ENCODE results near the gene SEC61A1.

SEC61A1 gene

GRCh38 chr3:128074851-128075521 lies 22.7 kb downstream of the SEC61A1 start:
- H3K27ac ChIP-seq, result no peak overlapping the region
- TF ChIP-seq ZFX (IDR thresholded peaks at IDR 0.05), result no peak
- TF ChIP-seq CTCF (conservative IDR thresholded peaks at IDR 0.05), result no peak

GRCh38 chr3:128075522-128076482 lies 23.6 kb downstream of the SEC61A1 start:
- H3K27ac ChIP-seq, result no peak overlapping the region
- TF ChIP-seq CTCF (conservative IDR thresholded peaks at IDR 0.05), result no peak

GRCh38 chr3:128076483-128077201 lies 24.4 kb downstream of the SEC61A1 start:
- no peak overlapping the region for H3K27ac ChIP-seq
- no peak for TF ChIP-seq ZFX (IDR thresholded peaks at IDR 0.05)
- TF ChIP-seq CTCF (conservative IDR thresholded peaks at IDR 0.05), result no peak

- TF ChIP-seq ZFX (IDR thresholded peaks at IDR 0.05) (no peak), CTCF (conservative IDR thresholded peaks at IDR 0.05) (no peak)
- H3K27ac ChIP-seq, result no peak overlapping the region
Measured at GRCh38 chr3:128077202-128077624, 25.0 kb downstream of the SEC61A1 start.

- TF ChIP-seq ZFX (IDR thresholded peaks at IDR 0.05) (no peak), CTCF (conservative IDR thresholded peaks at IDR 0.05) (no peak)
- H3K27ac ChIP-seq, result 0 out of 2 replicates have a peak overlapping the region, but pooled peaks have one; percentile 4
Measured at GRCh38 chr3:128077665-128078064, 25.4 kb downstream of the SEC61A1 start.

GRCh38 chr3:128078322-128078721 lies 26.1 kb downstream of the SEC61A1 start:
- 0 out of 2 replicates have a peak overlapping the region, but pooled peaks have one; percentile 4 for H3K27ac ChIP-seq
- TF ChIP-seq ZFX (IDR thresholded peaks at IDR 0.05) (no peak), CTCF (conservative IDR thresholded peaks at IDR 0.05) (no peak)

Measured in C4-2B (cell line).